Muscle of arm (tissue), 12 donors: Measurements from ENCODE around the gene PDZK1IP1. TPM values are rescaled to one million over a fixed set of nuclear protein-coding genes. Genes with fewer than 3 reads are reported as not detected.
"Not testable (repeated sequence)": the region's sequence is repeated elsewhere in the genome, so short reads cannot be mapped to it uniquely, and the experiment has no call there.

Source experiments
- DNase-seq: peaks from one replicate; pipeline ENCODE4 v3.0.0-alpha.2; 2013
- polyA plus RNA-seq, 12 donors: library from polyadenylated mRNA; unstranded; fragments of 120-200 nt; gene quantifications; one replicate each; pipeline ENCODE4 v1.2.1, GENCODE V29; 2013; ENCODE audit not compliant: insufficient read length in 12 of 12

Gene PDZK1IP1
- polyA plus RNA-seq, 12 donors, result 0.27 to 0.54 (median 0.37) TPM; not detected in 6

DNA sequence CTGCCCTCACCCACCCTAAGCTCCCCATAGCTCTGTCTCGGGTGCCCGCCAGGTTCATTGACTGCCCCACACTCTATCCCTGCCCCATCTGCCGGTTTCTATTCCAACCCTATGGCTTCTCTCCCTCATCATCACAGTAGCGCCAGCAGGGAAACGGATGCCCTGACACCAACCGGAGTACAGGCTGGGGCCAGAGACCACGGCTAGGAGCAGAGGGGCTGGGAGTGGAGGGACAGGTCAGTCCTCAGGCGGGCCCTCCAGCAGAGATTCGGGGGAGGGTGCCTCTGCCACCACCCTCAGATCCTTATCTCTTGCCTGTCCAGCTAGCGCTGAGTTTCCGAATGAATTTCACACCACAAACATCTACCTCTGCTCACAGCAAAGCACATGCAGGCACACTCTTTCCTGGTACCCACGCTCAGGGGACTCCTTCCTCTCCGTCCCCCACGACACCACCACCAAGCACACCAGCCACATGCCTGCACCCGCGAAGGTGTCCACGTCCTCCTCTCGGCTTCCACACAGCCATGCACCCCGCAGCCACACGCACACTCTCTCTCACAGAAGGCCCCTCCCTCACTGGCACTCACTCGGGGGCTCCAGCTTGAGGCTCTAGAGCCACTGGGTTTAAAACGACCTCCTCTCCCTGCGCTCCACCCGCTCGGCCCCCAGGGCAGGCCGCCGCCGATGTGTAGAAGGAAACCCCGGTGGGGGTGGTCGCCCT is 35.0 kb upstream of the PDZK1IP1 start:
- DNase-seq, result no peak

DNA sequence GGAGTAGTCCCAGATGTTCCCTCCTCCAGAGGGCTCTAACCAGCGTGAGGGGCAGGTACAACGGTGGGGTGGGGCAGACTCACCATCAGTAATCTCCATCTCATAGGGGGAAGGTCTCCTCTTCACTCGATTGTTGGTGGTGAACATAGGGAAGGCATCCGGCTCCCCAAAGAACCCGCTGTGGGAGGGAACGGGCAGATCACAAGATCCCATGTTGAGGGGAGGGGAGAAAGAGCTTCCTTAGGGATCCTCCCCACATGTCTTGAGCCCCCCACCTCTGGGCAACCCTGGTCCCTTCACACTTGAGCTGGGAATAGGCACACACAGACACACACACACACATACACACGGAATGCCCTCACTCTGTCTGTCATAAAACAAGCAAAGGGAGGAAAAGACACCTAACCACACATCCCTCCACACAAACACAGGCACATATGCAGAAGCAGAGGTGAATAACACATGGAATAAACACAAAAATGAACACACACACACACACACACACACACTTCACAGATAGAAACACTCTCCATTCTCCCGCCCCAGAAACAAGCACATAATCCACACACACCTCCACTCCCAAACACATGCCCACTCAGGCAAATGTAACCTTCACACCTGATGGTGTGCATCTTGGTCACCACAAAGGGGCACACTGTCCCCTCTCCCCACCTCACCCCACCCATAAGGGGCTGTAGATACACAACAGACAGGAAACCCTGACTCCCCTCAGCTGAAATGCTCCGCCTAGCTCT is 34.3 kb upstream of the PDZK1IP1 start:
- DNase-seq, result no peak

DNA sequence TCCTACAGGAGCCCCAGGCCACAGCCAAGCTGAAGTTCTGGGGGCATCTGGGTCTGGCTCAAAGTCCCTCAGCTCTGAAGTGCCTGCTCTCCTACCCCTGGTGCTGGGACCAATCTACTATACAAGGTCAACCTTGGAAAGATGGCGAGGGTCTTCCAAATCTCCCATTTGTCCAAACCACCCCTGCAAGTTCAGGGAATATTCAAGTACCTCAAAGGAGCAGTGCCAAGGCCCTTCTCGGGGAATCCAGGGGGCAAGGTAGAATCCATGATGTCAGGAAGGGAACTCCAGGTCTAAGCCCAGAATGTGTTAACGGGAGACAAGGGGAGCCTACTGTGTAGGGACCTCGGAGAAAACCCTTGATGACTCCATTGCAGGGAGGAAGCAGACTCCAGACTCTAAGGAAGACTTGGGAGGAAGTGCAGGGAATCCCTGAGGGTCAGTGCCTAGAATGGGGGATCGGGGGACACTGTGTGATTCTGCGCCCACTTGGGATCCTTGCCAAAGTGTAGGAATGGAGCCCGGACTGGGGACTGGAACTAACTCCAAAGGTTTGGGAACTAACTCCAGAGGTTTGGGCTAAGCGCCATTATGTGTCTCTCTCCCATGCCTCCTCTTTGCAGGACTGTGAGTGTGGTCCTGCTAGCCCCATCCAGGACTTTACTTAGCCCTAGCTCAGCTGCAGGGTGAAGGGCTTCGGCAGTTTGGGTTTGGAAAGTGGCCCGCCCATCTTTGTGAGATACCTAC is 33.5 kb upstream of the PDZK1IP1 start:
- DNase-seq, result no peak

DNA sequence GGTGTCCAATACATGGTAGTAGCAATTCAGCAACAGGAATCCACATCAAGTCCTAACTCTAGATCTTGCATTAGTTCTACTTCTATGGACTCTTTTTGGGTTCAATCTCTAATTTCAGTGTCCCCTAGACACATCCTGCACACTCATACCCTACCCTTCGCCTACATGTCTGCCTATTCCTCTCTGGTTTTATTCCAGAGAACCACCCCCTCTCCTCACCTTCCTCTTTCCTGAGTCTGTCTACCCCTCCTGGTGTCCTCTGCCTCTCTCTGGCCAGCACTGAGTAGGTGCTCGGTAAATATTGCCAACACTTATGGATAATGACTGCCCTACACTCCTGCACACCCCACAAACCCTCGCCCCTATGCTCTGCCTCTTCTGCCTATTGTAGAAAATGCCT is 32.6 kb upstream of the PDZK1IP1 start:
- DNase-seq, result no peak

DNA sequence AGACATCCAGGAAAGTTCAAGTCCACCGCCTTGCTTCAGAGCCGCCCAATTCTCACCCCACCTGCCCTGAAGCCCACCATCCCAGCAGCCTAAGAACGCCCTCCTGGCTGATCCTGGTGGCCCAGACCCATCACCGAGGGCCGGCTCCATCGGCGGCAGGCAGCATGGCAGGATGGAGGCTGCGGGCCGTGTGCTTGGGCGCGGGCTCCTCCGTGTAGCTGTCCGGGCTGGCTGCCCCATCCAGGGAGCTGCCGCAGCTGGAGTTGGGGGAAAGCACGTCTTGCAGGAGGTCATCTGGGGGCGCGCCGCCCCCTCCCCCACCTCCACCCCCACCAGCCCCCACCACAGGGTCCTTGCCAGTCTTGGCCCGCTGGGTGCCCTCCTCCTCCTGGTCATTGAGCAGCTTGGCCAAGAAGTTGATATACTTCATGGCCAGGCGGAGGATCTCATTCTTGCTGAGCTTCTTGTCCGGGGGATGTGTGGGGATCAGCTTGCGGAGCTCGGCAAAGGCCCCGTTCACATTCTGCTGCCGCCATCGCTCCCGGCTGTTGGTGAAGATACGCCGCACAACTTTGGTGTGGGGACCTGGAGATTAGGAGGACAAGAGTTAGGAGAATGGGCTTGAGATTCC is 29.9 kb upstream of the PDZK1IP1 start:
- DNase-seq, result no peak

DNA sequence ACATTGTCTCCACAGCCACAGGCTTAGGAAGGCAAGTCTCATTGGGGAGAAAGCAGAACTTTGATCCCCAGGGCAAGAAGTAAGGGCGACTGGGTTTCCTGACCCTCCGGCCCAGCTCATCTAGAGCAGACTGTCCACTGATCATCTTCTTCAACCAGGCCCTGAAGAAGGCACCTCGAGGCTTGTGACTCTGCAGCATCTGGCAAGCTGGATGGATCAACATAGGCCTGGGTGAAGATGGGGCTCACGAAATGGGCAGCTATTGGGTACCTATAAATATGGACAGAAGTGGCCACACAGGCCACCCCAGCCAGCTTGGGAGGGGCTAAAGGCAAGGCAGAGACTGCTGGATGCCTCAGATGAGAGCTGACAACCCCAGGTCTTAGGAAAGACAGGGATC is 29.2 kb upstream of the PDZK1IP1 start:
- no peak for DNase-seq

DNA sequence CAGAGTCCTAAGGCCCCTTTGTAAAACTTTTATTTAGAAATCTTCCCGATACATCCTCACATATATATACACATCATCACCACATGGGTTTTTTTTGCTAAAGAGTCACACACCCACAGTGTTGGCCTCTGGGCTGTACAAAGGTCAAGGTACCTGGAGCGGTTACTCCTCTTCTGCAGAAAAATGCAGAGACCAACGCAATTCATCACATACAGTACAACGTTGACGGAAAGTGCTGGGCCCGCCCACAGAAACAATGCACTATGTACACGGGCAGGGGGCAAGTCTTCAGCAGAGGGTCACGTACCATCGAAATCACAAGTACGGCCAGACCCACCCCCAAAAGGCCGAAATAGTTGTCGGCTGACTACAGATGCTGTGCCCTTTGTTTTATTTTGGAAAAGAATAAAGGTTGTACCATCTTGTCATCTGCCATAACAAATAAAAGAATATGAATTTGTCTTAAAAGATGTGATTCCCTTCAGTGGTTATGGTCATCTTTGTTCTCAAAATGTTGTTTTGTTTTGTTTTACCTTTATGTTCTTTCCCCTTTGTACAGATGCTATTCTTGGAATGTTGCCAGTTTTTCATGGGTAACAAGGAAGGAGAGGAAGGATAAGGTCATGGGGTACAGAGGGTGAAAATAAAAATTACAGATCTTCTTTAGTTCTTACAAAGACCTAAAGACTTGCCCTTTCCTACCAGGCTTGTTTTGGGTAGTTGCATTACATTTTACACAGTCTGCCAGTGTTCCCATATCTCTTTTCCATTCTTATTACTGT is 26.6 kb upstream of the PDZK1IP1 start:
- no peak for DNase-seq

DNA sequence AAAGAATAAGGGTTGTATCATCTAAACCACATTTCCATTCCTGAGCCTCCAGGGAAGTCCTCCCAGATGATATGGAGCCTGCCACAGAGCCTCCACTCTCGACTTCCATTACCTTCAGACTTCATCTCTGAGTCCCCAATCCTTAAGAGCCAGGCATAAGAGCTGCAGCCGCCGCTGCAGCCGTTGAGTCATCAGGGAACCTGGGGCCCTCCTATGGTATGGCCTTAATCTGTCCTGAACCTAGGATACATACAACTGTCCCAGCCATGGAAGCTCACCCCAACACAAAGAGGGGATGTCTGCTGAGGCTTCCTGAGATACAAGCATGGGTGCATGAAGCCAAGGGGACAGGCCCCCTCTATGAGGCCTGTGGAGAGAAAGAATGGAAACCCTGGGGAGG is 25.9 kb upstream of the PDZK1IP1 start:
- no peak for DNase-seq

DNA sequence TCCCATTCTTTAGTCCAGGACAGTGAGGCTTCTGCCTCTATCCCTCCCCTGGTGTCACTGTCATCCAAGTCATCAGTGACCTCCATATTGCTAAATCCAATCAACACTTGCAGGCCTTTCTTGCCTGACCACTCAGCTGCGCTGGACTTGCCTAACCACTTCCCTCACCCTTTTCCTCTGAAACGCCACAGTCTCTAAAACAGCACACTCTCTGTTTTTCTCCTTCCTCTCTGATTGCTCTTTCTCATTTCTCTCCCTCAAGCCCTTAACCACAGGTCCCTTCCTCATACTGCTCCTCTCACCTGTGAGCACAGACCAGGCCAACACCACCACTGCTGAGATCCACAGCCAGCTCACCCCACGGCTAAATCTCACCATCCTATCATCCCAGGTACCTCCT is 24.7 kb upstream of the PDZK1IP1 start:
- no peak for DNase-seq

DNA sequence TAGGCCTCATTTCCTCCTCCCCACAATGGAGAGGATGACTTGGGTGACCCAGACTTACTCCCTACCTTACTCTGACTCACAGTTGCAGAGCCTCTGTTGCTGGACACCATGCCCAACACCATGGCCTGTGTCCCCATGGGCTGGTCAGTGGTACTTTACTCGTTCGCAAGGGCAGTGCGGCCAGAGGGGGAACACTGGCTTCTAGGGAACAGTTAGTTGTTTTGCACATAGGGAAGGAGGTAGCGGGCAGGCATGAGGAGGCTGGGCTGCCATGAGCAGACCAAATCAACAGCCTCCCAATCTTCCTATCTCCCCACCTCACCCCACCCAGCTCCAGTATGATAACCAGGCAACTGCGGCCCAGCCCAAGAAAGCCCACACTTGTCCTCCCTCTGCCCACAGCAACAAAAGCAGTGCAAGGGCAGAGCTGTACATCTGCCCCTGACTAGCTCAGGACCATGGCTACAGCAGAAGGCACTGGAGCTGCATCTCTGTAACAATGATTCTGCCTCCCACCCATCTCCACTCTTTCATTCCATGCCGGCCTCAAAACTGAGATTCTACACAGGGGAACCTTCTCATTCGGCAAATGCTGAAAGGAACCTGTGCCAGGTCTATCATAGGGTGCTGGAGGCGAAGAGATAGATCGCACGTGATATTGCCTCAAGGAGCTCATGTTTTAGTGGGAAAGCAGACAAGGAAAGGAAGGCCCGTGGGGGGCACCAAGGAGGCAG is 23.6 kb upstream of the PDZK1IP1 start:
- no peak for DNase-seq

DNA sequence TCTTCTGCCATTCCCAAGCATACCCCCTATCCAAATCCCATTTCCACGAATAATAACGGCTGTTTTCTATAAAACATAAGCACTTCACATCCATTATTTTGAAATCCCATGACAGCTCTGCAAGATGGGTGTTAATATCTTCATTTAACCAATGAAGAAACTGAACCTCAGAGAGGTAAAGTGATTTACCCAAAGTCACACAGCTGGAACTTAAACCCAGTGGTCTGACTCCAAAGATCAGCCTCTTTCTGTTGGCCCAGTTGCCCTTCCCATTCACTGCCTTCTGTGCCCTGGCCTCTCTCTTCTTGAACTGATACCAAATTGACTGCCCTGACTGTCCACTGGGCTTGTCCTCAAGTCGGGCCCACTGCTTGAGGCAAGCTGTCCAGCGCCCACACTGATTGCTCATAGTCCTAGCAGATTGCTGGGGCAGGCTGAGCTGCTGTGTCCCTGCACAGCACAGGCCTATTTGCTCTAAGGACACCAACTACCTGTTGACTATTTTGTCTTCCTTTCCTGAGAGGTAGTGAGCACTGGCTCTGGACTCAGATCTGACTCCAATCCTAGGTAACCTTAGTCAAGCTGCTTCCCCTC is 22.9 kb upstream of the PDZK1IP1 start:
- DNase-seq, result no peak

DNA sequence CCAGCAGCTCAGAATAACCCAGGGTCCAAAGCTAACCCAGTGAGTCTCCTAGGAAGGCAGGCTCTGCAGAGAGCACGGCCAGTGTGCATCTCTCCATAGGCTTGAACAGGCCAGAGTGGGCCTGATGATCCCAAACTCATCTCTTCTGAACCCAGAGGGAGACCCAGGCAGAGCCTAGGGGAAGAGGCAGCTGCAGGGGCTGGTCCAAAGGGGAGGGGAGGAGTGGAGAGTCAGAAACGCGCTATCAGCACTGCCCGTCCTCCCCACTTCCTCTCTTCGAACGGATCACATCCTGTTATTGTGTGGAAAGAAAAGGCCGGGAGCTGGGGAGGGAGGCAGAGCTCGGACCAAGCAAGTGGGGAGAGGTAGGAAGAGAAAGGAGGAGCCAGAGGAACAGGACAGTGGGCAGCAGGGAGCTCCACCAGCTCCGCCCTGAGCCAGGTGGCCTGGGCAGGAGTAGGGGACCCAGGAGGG is 22.0 kb upstream of the PDZK1IP1 start:
- DNase-seq, result no peak

DNA sequence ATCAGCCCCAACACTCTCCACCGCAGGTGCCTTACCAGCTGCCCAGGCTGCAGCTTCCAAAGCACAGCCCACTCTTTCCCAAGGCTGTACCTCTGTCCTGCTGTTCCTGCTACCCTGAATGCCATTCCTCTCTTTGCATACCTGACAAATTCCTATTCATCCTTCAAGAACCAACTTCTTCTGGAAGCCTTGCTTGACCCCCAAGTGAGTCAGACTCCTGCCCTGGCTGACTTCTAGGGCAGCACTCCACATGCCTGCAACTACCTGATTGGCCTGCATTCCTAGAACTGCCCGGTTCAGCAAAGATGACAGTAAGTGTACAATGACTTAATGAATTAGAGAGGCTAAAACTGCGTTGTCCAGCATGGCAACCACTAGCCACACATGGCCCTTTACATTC is 20.8 kb upstream of the PDZK1IP1 start:
- DNase-seq, result no peak

DNA sequence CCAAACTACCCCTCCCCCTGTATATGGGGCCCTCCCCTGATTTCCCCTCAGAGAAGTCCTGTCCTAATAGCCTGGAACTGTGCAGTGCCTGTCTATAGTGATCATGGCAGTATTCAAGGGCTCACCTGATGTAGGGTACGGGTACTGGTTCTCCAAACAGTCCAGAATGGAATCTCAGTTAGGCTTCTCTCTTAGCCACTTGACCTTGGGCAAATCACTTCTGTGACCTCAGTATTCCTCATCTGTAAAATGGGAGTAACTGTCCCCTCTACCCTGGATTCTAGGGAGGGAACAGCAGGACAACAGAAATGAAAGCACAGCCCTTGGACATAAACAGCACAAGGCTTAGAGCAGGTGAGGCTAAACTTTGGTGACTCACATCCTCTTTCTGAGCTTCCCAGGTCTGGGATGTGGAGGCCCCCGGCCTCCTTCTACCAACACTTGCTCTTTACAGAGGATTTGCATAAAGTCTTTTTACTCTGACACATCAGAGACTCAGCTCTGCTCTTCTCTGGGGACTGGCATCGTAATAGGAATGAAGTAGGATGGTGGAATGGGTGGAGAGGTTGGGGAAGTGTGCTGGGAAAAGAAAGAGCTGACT is 20.0 kb upstream of the PDZK1IP1 start:
- no peak for DNase-seq

DNA sequence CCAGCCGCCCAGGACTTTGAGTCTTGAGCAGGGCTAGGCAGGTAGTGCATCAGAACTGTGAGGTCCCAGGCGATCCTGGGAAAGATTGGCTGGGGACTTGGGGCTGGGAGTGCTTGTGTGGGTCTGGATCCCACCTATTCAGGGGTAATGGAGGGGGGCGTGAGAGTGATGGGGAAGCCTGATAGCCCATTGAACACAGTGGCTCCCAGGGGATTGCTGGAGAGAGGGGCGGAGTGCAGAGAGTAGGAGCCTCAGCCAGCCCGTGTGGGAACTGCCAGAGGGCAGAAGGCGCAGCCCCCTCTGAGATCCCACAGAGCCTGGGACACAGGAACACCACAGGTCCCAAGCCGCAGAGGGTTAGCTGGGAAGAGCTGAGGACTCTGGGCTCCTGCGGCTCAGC is 19.3 kb upstream of the PDZK1IP1 start:
- no peak for DNase-seq

DNA sequence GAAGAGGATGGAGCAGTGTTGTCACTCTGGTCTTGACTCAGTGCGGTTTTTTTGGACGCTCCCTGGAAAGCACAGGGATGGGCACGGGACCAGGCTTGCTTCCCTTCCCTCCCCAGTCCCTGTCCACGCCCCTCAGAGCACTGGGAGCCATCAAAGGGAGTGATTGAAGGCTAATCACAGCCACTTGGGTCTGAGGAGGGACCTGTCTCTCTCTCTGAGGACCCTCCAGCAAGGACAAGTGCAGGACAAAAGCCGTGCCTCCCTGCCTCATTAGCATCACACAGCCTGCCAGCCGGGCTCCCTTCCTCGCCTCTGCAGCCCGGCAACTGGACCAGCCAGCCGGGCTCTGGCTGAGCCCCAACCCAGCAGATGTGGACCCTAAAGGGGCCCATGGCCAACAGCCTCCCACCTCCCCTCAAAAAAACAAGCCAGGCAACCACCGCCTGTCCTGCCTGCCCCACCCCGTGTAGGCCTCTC is 18.6 kb upstream of the PDZK1IP1 start:
- no peak for DNase-seq

DNA sequence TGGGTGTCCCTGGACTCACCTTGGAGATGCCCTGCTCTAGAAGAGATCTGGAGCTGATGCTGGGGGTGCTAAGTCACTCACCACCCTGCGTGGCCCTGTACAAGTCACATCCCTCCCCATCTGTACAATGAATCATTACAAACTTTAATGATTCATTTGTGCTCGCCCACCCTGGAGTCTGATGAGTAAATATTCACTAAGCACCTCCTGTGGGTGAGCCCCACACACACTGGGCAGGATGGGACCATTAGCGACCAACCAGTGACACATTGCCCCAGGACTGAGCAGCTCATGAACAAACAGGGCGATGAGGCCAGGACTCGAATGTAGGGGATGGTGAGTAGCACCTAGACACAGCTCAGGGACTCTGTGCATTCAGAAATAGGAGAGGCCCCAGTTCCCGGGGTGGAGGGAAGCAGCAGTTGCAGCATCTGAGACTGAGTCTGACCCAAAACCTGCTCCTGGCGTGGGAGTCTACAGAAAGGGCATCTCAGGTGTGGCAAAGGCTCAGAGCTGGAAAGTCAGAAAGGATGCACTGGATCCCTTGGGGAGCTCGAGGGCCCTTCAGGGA is 18.1 kb upstream of the PDZK1IP1 start:
- DNase-seq, result no peak

DNA sequence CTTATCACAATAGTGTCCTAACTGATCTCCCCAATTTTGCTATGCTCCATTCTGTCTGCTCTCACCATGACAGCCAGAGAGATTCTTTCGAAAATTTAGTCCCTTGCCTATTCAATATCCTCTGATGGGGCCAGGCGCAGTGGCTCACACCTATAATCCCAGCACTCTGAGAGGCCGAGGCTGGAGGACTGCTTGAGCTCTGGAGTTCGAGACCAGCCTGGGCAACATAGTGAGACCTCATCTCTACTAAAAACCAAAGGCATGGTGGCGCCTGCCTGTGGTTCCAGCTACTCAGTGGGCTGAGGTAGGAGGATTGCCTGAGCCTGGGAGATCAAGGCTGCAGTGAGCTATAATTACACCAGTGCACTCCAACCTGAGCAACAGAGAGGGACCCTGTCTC is 16.1 kb upstream of the PDZK1IP1 start:
- DNase-seq, result no peak

DNA sequence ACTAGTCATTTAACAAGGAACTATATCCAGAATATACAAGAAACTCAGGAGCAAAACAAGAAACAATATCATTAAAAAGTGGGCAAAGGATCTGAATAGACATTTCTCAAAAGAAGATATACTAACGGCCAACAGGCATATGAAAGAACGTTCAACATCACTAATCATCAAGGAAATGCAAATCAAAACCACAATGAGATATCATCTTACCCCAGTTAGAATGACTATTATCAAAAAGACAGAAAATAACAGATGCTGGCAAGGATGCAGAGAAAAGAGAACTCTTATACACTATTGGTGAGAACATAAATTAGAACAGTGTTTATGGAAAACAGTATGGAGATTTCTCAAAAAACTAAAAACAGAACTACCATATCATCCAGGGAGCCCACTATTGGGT is 13.7 kb upstream of the PDZK1IP1 start:
- DNase-seq, result not testable (repeated sequence)
